A549 (cell line): ENCODE results near the gene CRYGC. TPM values are rescaled to one million over a fixed set of nuclear protein-coding genes. Genes with fewer than 3 reads are reported as not detected.

Experiments used
- ATAC-seq, 2 experiments: fragments of 200-7000 bp in 1 of 2; fragments of >200 bp in 1 of 2; cut with Nextera tagmentation in 1 of 2; cut with Tn5 transposase in 1 of 2; 3 replicates each; pipeline versions ENCODE4 v1.8.0 to v1.9.1; 2018 to 2020; ENCODE audit warnings: mild to moderate bottlenecking in 1 of 2, moderate library complexity in 1 of 2
- CTCF ChIA-PET: fragments of 300-600 bp; sonication (Branson Sonifier 250); formaldehyde crosslinking; extraction: SDS; loops from one replicate; lab custom pipeline; 2021; ENCODE audit warnings: antibody characterized with exemption, inconsistent platforms; lab: Yijun Ruan, JAX
- POLR2A ChIA-PET: fragments of 350-600 bp; formaldehyde crosslinking; extraction: SDS; loops from one replicate; lab custom pipeline; 2021; ENCODE audit warnings: antibody characterized with exemption, inconsistent platforms; lab: Yijun Ruan, JAX
- DNase-seq, 2 experiments: peaks; one replicate each; pipeline versions ENCODE4 v3.0.0 to v3.0.0-alpha.2; 2011 to 2016; ENCODE audit warnings: low read depth in 1 of 2, low spot score in 1 of 2
- FAIRE-seq: peaks from 2 replicates; lab custom pipeline; 2011; peaks lifted over from hg19 to GRCh38; lab: Jason Lieb, UNC
- H3K27ac ChIP-seq, 2 experiments: fragments of >200 bp; sonication (Bioruptor Twin); formaldehyde crosslinking; 3 replicates each; pipeline ENCODE4 v1.5.1; 2016 to 2017
- H3K4me1 ChIP-seq: fragments of >200 bp; sonication (Bioruptor Twin); formaldehyde crosslinking; 3 replicates; pipeline ENCODE4 v1.6.1; 2016
- H3K4me2 ChIP-seq: fragments of >200 bp; sonication (Bioruptor Twin); formaldehyde crosslinking; 3 replicates; pipeline ENCODE4 v1.6.1; 2016
- H3K4me3 ChIP-seq: fragments of >200 bp; sonication (Bioruptor Twin); formaldehyde crosslinking; 3 replicates; pipeline ENCODE4 v1.5.1; 2016
- H3K9me3 ChIP-seq: fragments of >200 bp; sonication (Bioruptor Twin); formaldehyde crosslinking; 3 replicates; pipeline ENCODE4 v1.6.1; 2016
- CHD2 ChIP-seq: fragments of 150-350 bp; IDR thresholded peaks from 2 replicates; pipeline ENCODE4 v1.6.1; 2014; ENCODE audit warnings: low read length; ENCODE audit not compliant: partially characterized antibody
- CHD4 ChIP-seq: fragments of 200-600 bp; sonication (generic); IDR thresholded peaks from 2 replicates; pipeline ENCODE4 v1.6.1; 2016; ENCODE audit warnings: antibody characterized with exemption, mild to moderate bottlenecking, borderline replicate concordance
- EHMT2 ChIP-seq: fragments of 200-600 bp; sonication (generic); IDR thresholded peaks from 2 replicates; pipeline ENCODE4 v1.6.1; 2016; ENCODE audit warnings: antibody characterized with exemption, low read depth, mild to moderate bottlenecking, moderate library complexity
- ELK1 ChIP-seq: fragments of 150-350 bp; IDR thresholded peaks from 2 replicates; pipeline ENCODE4 v1.6.1; 2014; ENCODE audit warnings: low read depth, mild to moderate bottlenecking, low read length
- EP300 ChIP-seq, 2 experiments: fragments of >200 bp; sonication (Bioruptor Twin); formaldehyde crosslinking; IDR thresholded peaks; 2 replicates in 1 of 2; 3 replicates in 1 of 2; pipeline ENCODE4 v1.6.1; 2016 to 2017
- ESRRA ChIP-seq: fragments of 150-350 bp; IDR thresholded peaks from 2 replicates; pipeline ENCODE4 v1.6.1; 2014; ENCODE audit warnings: mild to moderate bottlenecking, low read length, borderline replicate concordance
- GATA3 ChIP-seq: IDR thresholded peaks from 2 replicates; pipeline ENCODE4 v1.6.1; 2012; ENCODE audit warnings: borderline replicate concordance
- HDAC2 ChIP-seq: fragments of 200-600 bp; sonication (generic); IDR thresholded peaks from 2 replicates; pipeline ENCODE4 v1.6.1; 2016
- HMGXB4 ChIP-seq: fragments of 250-450 bp; sonication (Bioruptor Pico); IDR thresholded peaks from 2 replicates; pipeline ENCODE4 v1.5.0; 2021; ENCODE audit warnings: mild to moderate bottlenecking, moderate library complexity, borderline replicate concordance
- HOXB5 ChIP-seq: fragments of 250-450 bp; sonication (Bioruptor Pico); IDR thresholded peaks from 2 replicates; pipeline ENCODE4 v1.5.0; 2020; ENCODE audit warnings: mild to moderate bottlenecking, moderate library complexity
- KDM1A ChIP-seq: fragments of 200-600 bp; sonication (generic); IDR thresholded peaks from 2 replicates; pipeline ENCODE4 v1.6.1; 2016; ENCODE audit warnings: low read depth, mild to moderate bottlenecking
- KDM5A ChIP-seq: fragments of 200-600 bp; sonication (generic); IDR thresholded peaks from 2 replicates; pipeline ENCODE4 v1.6.1; 2016; ENCODE audit warnings: antibody characterized with exemption, mild to moderate bottlenecking
- MAFK ChIP-seq: fragments of 450-650 bp; IDR thresholded peaks from 2 replicates; pipeline ENCODE4 v1.6.1; 2014; ENCODE audit not compliant: partially characterized antibody
- MAX ChIP-seq: IDR thresholded peaks from 2 replicates; pipeline ENCODE4 v1.6.1; 2012
- MAZ ChIP-seq: fragments of 150-350 bp; IDR thresholded peaks from 2 replicates; pipeline ENCODE4 v1.6.1; 2014; ENCODE audit warnings: antibody characterized with exemption, low read depth, low read length, borderline replicate concordance
- NPAS2 ChIP-seq: fragments of 250-450 bp; sonication (Bioruptor Pico); IDR thresholded peaks from 2 replicates; pipeline ENCODE4 v1.8.0; 2022; ENCODE audit warnings: mild to moderate bottlenecking, moderate library complexity, borderline replicate concordance
- POLR2A ChIP-seq: IDR thresholded peaks from 2 replicates; pipeline ENCODE4 v1.6.1; 2012; ENCODE audit warnings: mild to moderate bottlenecking, low read length
- POLR2AphosphoS2 ChIP-seq: conservative IDR thresholded peaks from 2 replicates; pipeline ENCODE4 v1.6.1; 2012; ENCODE audit warnings: low read length, improper control_type of control experiment, inconsistent platforms
- TP53 ChIP-seq: fragments of 250-450 bp; sonication (Bioruptor Pico); IDR thresholded peaks from 2 replicates; pipeline ENCODE4 v1.5.0; 2021; ENCODE audit warnings: mild to moderate bottlenecking, moderate library complexity
- ZC3H11A ChIP-seq: fragments of 450-650 bp; IDR thresholded peaks from 2 replicates; pipeline ENCODE4 v1.6.1; 2014; ENCODE audit warnings: antibody characterized with exemption, mild to moderate bottlenecking
- ZNF302 ChIP-seq: fragments of 250-450 bp; sonication (Bioruptor Pico); IDR thresholded peaks from 2 replicates; pipeline ENCODE4 v1.9.0; 2021; ENCODE audit warnings: inconsistent platforms, mild to moderate bottlenecking, moderate library complexity
- ZSCAN20 ChIP-seq: fragments of 250-450 bp; sonication (Bioruptor Pico); IDR thresholded peaks from 2 replicates; pipeline ENCODE4 v1.8.0; 2022; ENCODE audit warnings: mild to moderate bottlenecking, moderate library complexity
- WGBS: methylation state at CpG from one replicate; pipeline ENCODE4 v1.1.6; 2017; ENCODE audit errors: missing lambda C conversion rate; 5-methylcytosine and 5-hydroxymethylcytosine counted together
- polyA plus RNA-seq, 4 experiments: library from polyadenylated mRNA; depleted of rRNA in 3 of 4; stranded (reverse); fragments of >200 nt; fragmentation: RNase III in 1 of 4; extraction: RNeasy Plus Mini Kit Qiagen cat#74134 plus additional on column Dnase treatment in 1 of 4; gene quantifications; 2 replicates in 3 of 4; 3 replicates in 1 of 4; pipeline ENCODE4 v1.2.3, GENCODE V29; 2011 to 2017
- TF ChIP-seq, protein P1 (sequence below): fragments of >200 bp; sonication (Bioruptor Twin); formaldehyde crosslinking; IDR thresholded peaks from 3 replicates; pipeline ENCODE4 v1.6.1; 2016
- TF ChIP-seq, protein P2 (sequence below): IDR thresholded peaks from 2 replicates; pipeline ENCODE4 v1.6.1; 2012
- TF ChIP-seq, protein P3 (sequence below): fragments of 450-650 bp; IDR thresholded peaks from 2 replicates; pipeline ENCODE4 v1.6.1; 2014; ENCODE audit warnings: antibody characterized with exemption
- TF ChIP-seq, protein P4 (sequence below): fragments of >200 bp; sonication (Bioruptor Twin); formaldehyde crosslinking; IDR thresholded peaks from 3 replicates; pipeline ENCODE4 v1.5.1; 2016

CRYGC gene
- polyA plus RNA-seq, 2 of the 4 experiments (the other 2 are of a cell fraction), result not detected

DNA sequence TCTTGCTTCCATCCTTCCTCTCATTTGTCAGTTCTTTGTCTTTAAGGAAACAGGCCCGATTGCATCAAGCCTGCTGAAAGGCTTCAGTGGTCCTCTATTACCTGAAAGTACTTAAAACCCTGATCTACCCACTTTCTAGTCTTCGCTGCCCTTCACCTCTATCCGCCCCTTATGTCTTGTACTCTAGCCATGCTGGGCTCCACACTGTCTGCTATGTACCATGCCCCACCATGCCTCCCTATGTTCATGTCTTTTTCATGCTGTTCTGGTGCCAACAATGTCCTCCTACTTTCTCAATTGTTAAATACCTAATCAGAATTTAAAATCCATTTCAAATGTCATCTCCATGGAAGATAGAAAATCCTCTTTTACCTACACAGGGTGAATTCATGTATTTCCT is 33.5 kb downstream of the CRYGC start:
- H3K4me3 ChIP-seq, result no peak overlapping the region
- ChIA-PET CTCF (interaction anchor here (1.4 kb wide), 1 partner anchor 350 kb away, joined by 3 read pairs; no protein-coding TSS in a partner anchor), POLR2A (no interaction called here)
- no peaks in the 10 kb centered on the region for H3K4me1 ChIP-seq
- 82% methylated on average over 3 of the region's 3 CpGs for WGBS
- no peak overlapping the region for H3K27ac ChIP-seq
- FAIRE-seq (no peak), DNase-seq (no peak), ATAC-seq (peak; percentile 24 to 49; a peak in 3 of 6 replicates)
- TF ChIP-seq, protein P1, sequence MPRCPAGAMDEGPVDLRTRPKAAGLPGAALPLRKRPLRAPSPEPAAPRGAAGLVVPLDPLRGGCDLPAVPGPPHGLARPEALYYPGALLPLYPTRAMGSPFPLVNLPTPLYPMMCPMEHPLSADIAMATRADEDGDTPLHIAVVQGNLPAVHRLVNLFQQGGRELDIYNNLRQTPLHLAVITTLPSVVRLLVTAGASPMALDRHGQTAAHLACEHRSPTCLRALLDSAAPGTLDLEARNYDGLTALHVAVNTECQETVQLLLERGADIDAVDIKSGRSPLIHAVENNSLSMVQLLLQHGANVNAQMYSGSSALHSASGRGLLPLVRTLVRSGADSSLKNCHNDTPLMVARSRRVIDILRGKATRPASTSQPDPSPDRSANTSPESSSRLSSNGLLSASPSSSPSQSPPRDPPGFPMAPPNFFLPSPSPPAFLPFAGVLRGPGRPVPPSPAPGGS, result no peak
- TF ChIP-seq GATA3, result no peak
- no peak for TF ChIP-seq EHMT2
- no peak for TF ChIP-seq ESRRA
- no peak for TF ChIP-seq MAFK
- TF ChIP-seq MAZ, result no peak
- no peak for TF ChIP-seq CHD4
- no peak for TF ChIP-seq POLR2A
- no peak for TF ChIP-seq POLR2AphosphoS2
- no peak for TF ChIP-seq ZSCAN20
- TF ChIP-seq, protein P2, sequence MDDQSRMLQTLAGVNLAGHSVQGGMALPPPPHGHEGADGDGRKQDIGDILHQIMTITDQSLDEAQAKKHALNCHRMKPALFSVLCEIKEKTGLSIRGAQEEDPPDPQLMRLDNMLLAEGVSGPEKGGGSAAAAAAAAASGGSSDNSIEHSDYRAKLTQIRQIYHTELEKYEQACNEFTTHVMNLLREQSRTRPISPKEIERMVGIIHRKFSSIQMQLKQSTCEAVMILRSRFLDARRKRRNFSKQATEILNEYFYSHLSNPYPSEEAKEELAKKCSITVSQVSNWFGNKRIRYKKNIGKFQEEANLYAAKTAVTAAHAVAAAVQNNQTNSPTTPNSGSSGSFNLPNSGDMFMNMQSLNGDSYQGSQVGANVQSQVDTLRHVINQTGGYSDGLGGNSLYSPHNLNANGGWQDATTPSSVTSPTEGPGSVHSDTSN, result no peak
- TF ChIP-seq NPAS2 (CRISPR knock-in tag), result no peak
- no peak for TF ChIP-seq EP300 (IDR thresholded peaks at IDR 0.05)
- TF ChIP-seq TP53, result no peak
- no peak for TF ChIP-seq HMGXB4 (CRISPR knock-in tag)
- TF ChIP-seq KDM5A, result no peak
- TF ChIP-seq HOXB5, result no peak
- no peaks in the 10 kb centered on the region for H3K9me3 ChIP-seq
- H3K4me2 ChIP-seq, result no peak overlapping the region

GRCh38 chr2:208093128-208093527 is 36.5 kb downstream of the CRYGC start:
- FAIRE-seq (no peak), ATAC-seq (no peak), DNase-seq (no peak)
- H3K4me3 ChIP-seq, result no peak overlapping the region
- CTCF ChIA-PET, result interaction anchor here (1.7 to 3.0 kb wide), 2 partner anchors 18 to 347 kb away, joined by 3 to 9 read pairs; no protein-coding TSS in a partner anchor
- no peaks in the 10 kb centered on the region for H3K9me3 ChIP-seq
- H3K4me1 ChIP-seq, result no peaks in the 10 kb centered on the region
- H3K27ac ChIP-seq, result no peak overlapping the region
- no peak overlapping the region for H3K4me2 ChIP-seq
- no peak for TF ChIP-seq HMGXB4 (CRISPR knock-in tag)
- TF ChIP-seq, protein P3, sequence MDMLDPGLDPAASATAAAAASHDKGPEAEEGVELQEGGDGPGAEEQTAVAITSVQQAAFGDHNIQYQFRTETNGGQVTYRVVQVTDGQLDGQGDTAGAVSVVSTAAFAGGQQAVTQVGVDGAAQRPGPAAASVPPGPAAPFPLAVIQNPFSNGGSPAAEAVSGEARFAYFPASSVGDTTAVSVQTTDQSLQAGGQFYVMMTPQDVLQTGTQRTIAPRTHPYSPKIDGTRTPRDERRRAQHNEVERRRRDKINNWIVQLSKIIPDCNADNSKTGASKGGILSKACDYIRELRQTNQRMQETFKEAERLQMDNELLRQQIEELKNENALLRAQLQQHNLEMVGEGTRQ, result no peak
- TF ChIP-seq HDAC2, result no peak
- no peak for TF ChIP-seq ELK1
- TF ChIP-seq ZC3H11A, result no peak
- no peak for TF ChIP-seq KDM1A
- TF ChIP-seq ZSCAN20, result no peak
- no peak for TF ChIP-seq MAX
- TF ChIP-seq ZNF302 (CRISPR knock-in tag), result no peak
- TF ChIP-seq KDM5A, result no peak
- TF ChIP-seq, protein P4, sequence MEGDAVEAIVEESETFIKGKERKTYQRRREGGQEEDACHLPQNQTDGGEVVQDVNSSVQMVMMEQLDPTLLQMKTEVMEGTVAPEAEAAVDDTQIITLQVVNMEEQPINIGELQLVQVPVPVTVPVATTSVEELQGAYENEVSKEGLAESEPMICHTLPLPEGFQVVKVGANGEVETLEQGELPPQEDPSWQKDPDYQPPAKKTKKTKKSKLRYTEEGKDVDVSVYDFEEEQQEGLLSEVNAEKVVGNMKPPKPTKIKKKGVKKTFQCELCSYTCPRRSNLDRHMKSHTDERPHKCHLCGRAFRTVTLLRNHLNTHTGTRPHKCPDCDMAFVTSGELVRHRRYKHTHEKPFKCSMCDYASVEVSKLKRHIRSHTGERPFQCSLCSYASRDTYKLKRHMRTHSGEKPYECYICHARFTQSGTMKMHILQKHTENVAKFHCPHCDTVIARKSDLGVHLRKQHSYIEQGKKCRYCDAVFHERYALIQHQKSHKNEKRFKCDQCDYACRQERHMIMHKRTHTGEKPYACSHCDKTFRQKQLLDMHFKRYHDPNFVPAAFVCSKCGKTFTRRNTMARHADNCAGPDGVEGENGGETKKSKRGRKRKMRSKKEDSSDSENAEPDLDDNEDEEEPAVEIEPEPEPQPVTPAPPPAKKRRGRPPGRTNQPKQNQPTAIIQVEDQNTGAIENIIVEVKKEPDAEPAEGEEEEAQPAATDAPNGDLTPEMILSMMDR, result no peak
- no peak for TF ChIP-seq MAZ
- TF ChIP-seq CHD2, result no peak
- TF ChIP-seq, protein P1, result no peak
- TF ChIP-seq MAFK, result no peak
- POLR2A ChIA-PET, result no interaction called here
